Measurements from ENCODE around the gene CDK5R1.

CDK5R1 gene

DNA sequence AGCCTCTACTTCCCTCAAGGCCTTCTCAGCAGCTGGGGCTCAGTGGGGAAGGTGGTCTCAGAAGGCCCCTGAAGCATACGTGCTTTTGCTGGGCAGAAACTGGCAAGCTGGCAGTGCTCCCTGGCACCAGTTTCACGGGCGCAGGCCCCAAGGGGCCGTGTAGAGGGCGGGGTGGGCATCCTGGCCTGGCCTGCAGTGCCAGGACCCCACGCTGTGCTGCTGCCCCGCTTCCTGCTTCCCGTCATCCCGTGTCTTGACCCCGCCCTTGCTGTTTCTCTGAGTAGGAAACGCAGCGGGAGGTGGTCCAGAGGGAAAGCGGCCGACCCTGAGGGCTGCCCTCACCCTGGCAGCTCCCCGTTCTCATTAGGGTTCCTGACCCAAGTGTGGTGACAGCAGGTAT is 6.8 kb downstream of the CDK5R1 start:
- DNase-seq (ENCODE audit: low read depth) = no peak

- no peak for DNase-seq (ENCODE audit: low read depth)
These were observed 7.3 kb downstream of the CDK5R1 start for GRCh38 chr17:32493976-32494513.

GRCh38 chr17:32494621-32495358 is 8.0 kb downstream of the CDK5R1 start:
- no peak for DNase-seq (ENCODE audit: low read depth)

DNA sequence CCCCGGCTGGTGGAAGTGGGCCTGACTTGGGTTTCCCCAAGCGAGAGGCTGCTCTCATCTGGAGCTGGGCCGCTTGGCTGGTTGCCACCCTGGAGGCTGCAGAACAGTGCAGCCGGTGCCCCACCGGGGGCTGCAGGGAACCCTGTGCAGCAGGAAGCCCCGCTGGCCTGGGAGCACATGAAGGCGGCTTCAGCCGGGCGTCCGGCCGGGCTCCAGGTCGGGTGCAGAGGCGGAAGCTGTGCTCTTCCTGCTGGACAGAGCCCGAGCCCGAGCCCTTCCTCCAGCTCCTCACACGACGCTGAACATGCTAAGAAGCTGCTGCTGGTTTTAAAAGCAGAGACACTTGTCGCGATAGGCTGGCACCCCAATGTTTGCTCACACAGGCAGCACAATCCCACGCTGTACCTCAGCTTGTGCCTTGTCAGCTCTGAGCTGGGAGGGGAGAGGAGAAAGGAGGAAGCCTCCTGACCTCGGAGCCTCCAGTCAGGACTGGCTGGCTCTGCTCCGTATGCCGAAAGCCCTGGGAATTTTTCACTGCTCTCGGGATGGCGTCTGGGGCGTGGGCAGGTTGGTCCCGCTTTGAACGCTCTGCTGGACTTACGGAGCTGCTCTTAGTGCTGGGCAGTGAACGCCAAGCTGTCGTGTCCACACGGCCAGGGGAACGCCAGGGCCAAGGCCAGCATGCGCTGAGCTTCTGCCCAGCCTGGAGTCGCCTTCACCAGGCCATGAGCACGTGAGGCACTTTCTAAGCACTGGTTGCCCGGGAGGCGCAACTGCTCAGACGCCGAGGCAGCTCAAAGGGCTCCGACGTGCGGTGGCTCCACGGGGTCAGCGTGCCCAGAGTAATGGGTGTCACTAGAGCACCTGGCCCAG is 8.8 kb downstream of the CDK5R1 start:
- DNase-seq (ENCODE audit: low read depth) = peak; percentile 36

DNA sequence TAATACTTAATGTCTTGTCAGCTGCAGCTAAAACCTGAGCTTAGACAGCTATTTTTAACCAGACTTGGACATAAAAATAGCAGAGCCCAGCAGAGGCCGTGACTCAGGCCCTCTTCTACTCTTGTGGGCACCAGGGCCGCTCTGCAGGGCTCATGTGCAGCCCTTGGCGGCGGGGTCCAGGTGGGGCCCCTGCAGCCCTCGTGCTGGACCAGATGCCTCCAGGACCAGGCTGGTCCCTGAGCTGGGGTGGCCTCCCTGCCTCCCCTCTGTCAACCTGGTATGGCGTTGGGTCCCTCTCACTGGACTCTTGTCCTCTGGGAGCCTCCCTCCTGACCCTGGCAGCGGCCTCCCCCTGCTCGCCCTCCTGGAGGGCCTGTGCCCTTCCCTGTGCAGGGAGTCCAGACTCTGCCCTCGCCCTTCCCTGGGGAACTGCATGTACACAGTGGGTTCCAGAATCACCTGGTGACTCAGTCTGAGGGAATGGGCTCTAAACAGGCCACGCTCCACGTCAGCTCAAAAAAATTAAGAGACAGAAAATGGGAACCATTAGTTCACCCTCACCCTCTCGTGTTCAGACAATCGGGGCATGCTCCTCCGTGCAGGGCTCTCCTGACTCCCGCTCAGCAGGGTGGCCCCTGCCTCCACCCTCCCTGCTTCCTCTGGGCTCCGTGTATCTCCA is 9.7 kb downstream of the CDK5R1 start:
- peak; percentile 67 for DNase-seq (ENCODE audit: low read depth)

DNA sequence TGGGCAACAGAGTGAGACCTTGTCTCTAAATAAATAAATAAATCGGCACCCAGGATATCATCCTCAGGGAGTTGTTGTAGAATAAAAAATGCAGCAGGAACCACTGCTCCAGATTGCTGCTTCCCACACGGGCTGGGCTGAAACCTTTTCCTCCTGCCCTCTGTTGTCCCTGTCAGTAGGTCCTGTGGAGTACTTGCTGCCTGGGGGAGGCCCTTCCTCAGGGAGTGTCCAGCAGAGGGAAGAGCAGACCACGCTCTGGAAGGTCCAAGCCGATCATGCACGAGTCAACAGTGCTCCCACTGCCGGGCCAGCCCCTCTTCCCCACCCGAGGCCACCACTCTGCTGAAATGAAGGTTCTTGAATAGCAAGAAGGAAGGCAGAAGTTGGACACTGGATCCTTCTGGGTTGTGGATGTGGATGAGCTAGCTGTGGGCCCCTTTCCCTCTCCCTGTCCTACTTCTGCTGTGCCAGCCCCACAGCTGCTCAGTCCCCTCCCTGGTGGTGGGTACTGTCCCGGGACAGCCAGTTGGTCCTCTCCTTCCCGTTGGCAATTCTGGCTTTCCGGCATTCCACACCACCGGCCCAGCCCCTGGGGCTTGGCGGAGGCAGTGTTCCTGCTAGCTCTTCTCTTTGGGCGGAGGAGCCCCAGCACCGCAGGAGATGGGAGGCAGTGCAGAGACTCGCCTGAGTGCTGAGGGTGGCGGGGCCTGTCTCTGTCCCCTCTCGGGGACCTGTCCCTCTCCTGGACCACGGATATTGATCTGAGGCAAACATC is 10.8 kb downstream of the CDK5R1 start:
- DNase-seq (ENCODE audit: low read depth) = peak; percentile 29

DNA sequence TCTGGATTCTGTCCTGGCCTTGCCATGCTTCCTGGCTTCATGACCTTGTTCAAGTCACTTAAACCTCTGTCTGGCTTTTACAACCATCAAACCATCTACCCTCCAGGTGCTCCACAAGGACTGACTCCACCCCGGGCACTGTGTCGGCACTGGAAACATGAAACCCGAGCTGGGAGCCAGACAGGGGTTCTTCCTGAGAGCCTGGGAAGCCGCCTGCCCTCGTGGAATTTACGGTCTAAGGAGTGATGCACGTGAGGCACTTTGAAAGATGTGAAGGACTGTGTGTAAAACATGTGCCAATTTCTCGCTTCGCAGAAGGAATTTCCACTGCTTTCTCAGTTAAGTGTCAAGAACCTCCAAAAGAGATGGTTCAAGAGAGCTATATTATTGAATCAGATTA is 11.6 kb downstream of the CDK5R1 start:
- no peak for DNase-seq (ENCODE audit: low read depth)

DNA sequence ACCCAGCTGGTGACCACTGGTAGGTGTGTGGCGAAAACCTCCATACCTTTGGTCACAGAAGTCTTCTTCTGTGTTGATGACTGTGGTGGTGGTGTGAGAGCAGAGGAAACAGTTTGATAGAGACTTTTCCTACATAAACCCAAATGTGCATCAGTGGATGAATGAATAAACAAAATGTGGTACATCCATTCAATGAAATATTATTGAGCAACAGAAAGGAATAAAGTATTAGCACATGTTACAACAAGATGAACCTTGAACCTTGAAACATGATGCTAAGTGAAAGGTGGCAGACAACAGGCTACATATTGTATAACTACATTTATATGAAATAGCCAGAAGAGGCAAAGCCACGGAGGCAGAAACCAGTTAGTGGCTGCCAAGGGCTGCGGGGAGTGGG is 15.2 kb downstream of the CDK5R1 start:
- no peak for DNase-seq (ENCODE audit: low read depth)

DNA sequence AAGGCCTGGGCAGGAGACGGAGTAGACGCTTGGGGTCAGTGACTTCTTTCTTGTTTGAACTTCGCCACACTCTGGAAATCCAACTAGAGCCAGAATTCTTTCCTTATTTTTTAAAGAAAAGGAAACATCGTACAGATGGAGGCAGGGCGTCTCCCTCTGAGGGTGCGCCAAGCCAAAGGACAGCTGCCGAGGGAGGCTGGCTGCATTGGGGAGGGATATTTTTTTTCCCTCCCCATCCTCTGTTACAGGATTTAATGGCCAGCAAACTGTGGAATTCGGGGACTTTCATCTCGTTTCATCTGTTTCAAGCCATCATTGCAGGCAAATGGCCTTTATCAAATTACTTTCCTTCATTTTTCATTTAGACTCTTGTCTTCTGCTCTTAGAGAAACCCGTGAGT is 15.9 kb downstream of the CDK5R1 start:
- no peak for DNase-seq (ENCODE audit: low read depth)

DNA sequence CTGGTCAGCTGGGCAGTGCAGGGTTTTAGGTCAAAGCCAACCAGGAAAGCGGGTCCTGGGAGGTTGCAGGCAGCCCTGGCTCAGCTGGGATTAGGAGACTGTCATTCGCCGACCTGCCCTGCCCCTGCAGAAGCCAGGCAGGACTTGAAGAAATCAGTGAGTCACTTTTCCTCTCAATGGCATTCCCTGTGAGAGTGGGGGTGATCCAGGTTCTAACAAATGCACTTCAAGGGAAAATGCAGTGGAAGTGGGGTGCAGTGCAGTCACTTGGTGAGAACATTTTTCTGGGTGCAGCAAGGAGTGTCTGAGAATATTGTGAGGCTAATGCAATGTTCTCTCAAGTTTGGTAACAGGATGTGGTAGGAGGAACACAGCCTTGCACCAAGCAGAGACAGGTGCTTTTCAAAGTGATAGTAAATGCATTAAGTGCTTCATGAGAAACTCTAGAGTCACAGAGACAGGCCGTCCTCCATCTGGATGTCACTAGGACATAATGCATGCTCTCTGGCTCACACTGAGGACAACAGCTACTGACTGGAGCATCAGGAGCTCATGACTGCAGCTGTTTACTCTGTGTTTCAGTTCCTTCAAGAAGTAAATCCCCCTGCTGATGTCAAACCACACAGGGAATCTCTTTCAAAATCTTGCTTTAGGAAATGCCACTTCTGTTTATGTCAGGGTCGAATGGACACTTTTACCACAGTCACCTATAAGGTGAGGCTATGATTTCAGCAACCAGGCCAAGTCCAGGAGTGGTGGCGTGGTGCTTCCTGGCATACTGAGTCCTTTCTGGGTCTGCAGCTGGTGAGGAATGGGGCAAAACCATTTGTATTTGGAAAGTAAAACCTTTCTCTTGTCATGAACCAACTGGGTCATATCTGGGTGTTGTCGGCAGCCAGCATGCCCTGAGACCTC is 16.7 kb downstream of the CDK5R1 start:
- peak; percentile 27 for DNase-seq (ENCODE audit: low read depth)

DNA sequence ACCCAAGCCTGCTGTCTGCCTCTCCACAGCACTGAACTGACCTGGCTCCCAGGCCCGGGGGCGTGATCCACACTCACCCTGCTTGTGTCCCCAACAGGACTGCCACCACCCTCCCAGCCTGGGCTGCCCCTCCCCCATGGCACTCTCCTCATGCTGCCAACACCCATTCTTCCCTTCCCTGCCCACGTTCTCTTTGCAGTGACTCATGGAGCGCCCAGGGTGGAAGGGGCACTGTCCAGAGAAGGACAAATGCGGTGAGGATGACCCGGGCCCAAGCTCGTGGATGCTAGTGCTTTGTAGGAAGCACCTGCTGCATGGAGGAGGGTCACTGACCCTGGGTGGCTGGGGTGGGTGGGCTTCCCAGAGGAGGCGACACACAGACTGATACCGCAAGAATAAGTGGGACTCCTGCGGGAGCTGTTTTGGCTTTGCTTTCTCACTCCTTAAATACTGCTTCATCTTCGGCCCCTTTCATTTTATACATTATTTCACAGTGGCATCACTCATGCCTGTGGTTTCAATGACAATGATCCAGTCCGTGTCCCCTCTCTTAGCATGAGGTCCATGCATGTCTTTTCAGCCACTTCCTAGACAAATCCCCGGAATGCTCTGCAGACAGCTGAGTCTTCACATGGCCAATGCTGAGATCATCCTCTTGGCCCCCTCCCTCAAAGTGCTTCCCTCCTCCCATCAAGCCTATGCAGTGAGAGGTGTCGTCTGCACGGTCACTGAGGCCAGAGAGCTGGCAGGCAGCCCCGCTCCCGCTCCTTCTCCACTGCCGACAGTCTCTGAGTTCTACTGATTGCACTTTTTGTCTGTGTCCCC is 17.6 kb downstream of the CDK5R1 start:
- no peak for DNase-seq (ENCODE audit: low read depth)

GRCh38 chr17:32508926-32509325 is 22.1 kb downstream of the CDK5R1 start:
- no peak for DNase-seq (ENCODE audit: low read depth)

- DNase-seq (ENCODE audit: low read depth) = no peak
These were observed 23.7 kb downstream of the CDK5R1 start for GRCh38 chr17:32510466-32510865.

DNA sequence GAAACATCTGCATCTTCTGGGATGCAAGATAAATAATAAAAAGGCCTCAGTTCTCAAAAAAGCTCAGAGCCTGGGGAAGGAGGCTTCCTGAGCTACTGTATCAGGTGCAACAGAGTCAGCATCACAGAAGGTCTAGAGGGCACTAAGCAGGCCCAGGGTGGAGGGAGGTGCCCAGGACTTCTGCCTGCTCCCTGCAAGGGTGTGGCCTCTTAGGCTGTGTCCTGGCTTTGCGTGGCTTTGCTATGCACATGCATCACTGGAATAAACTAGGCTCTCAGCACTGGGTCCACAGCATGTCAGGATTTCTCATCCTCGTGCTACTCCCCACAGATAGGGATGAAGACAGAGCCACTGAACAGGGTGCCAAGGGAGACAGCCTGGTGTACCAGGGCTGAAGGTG is 25.5 kb downstream of the CDK5R1 start:
- DNase-seq (ENCODE audit: low read depth) = no peak

- DNase-seq (ENCODE audit: low read depth) = no peak
These were observed 26.8 kb downstream of the CDK5R1 start for GRCh38 chr17:32513579-32513978.

DNA sequence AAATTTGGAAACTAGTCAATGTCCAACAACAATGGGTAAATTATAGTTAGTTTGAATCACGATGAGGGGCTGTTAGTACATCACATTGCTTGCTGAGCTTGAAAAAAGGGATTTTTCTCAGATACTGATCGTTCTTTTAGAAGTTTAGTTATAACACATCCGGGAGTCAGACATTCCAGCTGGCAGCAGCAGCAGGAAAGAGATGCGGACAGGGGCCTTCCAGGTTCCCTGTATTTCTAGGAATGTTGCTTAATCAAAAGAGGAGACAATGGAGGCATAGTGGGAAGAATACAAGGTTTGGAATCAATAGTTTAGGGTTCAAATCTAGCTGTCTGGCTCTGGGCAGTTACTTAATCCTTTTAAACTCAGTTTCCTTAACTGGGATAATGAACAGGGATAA is 27.8 kb downstream of the CDK5R1 start:
- no peak for DNase-seq (ENCODE audit: low read depth)

GRCh38 chr17:32515677-32516383 is 29.0 kb downstream of the CDK5R1 start:
- no peak for DNase-seq (ENCODE audit: low read depth)

GRCh38 chr17:32516450-32516849 is 29.7 kb downstream of the CDK5R1 start:
- no peak for DNase-seq (ENCODE audit: low read depth)

Data from iris pigment epithelial cell (primary cell).